PFSK-1 (cell line): ENCODE measurements around the gene RRAGD.

Experiments used
- FOXP2 ChIP-seq: optimal IDR thresholded peaks from 2 replicates; pipeline ENCODE3; 2011; ENCODE audit warnings: borderline replicate concordance, control low read depth, inconsistent platforms; ENCODE audit not compliant: insufficient read depth; ENCODE audit errors: extremely low read length, extremely low read depth
- POLR2AphosphoS5 ChIP-seq: IDR thresholded peaks from 2 replicates; pipeline ENCODE4 v1.6.1; 2012; ENCODE audit warnings: low read depth, mild to moderate bottlenecking, control low read depth, low read length, moderate library complexity
- SIN3A ChIP-seq: IDR thresholded peaks from 2 replicates; pipeline ENCODE4 v1.6.1; 2012; ENCODE audit warnings: mild to moderate bottlenecking, low read length, moderate library complexity, borderline replicate concordance; ENCODE audit not compliant: insufficient read depth
- TAF1 ChIP-seq: IDR thresholded peaks from 2 replicates; pipeline ENCODE4 v1.6.1; 2012; ENCODE audit warnings: low read length, control low read depth, borderline replicate concordance; ENCODE audit not compliant: insufficient read depth
- TF ChIP-seq, protein P1 (sequence below), 2 experiments: IDR thresholded peaks; 2 replicates each; pipeline versions ENCODE4 v1.6.1 to v1.8.0; 2011 to 2012; ENCODE audit warnings: low read depth in 2 of 2, low read length in 2 of 2, control low read depth in 1 of 2, inconsistent platforms in 1 of 2, mild to moderate bottlenecking in 1 of 2, moderate library complexity in 1 of 2; ENCODE audit not compliant: insufficient read depth in 1 of 2

The RRAGD gene

DNA sequence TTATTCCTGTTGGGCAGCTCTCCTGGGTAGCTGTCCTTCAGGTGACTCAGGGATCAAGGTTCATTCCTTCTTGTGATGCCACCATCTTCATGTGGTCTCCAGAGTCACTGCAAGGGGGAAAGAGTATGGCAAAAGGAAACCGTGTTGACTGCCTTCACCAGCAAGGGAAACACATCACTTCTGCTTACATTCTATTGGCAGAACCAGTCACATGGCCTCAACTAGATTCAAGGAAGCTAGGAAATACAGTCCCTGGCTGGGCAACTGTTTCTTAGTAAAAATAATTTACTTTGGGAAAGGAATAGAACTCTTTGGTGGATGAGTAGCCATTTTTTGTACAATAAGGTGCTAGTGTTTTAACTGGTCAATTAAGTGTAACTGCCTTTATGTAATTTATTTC is 26.2 kb upstream of the RRAGD start:
- no peak for TF ChIP-seq FOXP2

DNA sequence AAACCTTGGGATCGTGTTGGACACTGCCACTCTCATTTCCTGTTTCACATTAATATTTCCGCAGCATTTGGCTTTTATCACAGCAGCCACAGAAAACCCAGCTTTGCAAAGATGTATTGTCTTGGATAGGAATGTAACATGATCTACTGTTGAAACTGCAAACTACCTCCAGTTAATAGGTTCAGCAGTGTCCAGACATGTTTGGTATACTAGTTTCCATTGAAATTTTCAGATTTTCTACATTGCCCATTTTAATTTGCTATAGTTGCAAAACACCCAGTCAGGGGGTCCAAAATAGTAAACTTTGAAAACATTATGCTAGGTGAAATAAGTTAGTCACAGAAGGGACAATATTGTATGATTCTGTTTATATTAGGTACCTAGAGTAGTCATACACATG is 24.2 kb upstream of the RRAGD start:
- TF ChIP-seq SIN3A, result no peak
- TF ChIP-seq, protein P1, sequence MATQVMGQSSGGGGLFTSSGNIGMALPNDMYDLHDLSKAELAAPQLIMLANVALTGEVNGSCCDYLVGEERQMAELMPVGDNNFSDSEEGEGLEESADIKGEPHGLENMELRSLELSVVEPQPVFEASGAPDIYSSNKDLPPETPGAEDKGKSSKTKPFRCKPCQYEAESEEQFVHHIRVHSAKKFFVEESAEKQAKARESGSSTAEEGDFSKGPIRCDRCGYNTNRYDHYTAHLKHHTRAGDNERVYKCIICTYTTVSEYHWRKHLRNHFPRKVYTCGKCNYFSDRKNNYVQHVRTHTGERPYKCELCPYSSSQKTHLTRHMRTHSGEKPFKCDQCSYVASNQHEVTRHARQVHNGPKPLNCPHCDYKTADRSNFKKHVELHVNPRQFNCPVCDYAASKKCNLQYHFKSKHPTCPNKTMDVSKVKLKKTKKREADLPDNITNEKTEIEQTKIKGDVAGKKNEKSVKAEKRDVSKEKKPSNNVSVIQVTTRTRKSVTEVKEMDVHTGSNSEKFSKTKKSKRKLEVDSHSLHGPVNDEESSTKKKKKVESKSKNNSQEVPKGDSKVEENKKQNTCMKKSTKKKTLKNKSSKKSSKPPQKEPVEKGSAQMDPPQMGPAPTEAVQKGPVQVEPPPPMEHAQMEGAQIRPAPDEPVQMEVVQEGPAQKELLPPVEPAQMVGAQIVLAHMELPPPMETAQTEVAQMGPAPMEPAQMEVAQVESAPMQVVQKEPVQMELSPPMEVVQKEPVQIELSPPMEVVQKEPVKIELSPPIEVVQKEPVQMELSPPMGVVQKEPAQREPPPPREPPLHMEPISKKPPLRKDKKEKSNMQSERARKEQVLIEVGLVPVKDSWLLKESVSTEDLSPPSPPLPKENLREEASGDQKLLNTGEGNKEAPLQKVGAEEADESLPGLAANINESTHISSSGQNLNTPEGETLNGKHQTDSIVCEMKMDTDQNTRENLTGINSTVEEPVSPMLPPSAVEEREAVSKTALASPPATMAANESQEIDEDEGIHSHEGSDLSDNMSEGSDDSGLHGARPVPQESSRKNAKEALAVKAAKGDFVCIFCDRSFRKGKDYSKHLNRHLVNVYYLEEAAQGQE (IDR thresholded peaks at IDR 0.05; ENCODE audit: insufficient read depth in 1 of 2, low read depth in 2 of 2, low read length in 2 of 2), result no peak
- no peak for TF ChIP-seq TAF1
- no peak for TF ChIP-seq POLR2AphosphoS5
- no peak for TF ChIP-seq FOXP2

DNA sequence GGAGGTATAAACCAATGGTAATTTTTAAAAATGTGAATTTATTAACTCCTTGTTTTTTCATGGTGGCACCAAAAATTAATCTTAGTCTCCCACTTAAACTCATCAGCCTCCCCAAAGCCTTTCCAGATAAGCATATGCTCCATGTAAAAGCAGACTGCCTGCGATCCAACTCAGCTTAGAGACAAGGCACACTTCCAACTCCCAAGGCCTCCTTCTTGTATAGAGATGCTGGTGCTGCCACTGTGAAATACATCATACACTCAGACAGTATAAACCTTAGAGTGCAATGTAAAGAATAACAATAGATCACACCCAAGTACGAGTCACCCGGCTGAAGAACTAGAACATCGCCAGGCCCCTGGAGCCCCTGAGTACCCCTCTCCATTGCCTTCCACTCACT is 22.9 kb upstream of the RRAGD start:
- TF ChIP-seq TAF1 (no peak), FOXP2 (no peak), SIN3A (no peak), POLR2AphosphoS5 (no peak)
- TF ChIP-seq, protein P1 (IDR thresholded peaks at IDR 0.05; ENCODE audit: insufficient read depth in 1 of 2, low read depth in 2 of 2, low read length in 2 of 2), result no peak

DNA sequence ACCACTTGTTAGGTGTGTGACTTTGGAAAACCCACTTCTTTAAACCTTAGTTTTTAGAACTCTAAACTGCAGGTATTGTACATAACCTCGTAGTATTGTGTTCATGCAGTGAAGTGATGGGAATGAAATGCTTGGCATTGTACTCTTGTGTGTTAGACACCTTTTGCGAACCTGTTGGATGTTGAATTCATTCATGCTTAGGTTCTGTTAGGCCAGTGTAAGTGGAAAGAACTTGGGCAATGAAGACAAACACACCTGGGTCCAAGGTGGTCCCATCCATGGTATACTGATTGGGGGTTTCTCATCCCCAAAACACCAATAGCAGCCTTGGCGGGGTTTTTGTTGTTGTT is 22.1 kb upstream of the RRAGD start:
- no peak for TF ChIP-seq SIN3A
- TF ChIP-seq, protein P1 (IDR thresholded peaks at IDR 0.05; ENCODE audit: insufficient read depth in 1 of 2, low read depth in 2 of 2, low read length in 2 of 2), result no peak
- TF ChIP-seq POLR2AphosphoS5, result no peak
- TF ChIP-seq FOXP2, result no peak
- TF ChIP-seq TAF1, result no peak

DNA sequence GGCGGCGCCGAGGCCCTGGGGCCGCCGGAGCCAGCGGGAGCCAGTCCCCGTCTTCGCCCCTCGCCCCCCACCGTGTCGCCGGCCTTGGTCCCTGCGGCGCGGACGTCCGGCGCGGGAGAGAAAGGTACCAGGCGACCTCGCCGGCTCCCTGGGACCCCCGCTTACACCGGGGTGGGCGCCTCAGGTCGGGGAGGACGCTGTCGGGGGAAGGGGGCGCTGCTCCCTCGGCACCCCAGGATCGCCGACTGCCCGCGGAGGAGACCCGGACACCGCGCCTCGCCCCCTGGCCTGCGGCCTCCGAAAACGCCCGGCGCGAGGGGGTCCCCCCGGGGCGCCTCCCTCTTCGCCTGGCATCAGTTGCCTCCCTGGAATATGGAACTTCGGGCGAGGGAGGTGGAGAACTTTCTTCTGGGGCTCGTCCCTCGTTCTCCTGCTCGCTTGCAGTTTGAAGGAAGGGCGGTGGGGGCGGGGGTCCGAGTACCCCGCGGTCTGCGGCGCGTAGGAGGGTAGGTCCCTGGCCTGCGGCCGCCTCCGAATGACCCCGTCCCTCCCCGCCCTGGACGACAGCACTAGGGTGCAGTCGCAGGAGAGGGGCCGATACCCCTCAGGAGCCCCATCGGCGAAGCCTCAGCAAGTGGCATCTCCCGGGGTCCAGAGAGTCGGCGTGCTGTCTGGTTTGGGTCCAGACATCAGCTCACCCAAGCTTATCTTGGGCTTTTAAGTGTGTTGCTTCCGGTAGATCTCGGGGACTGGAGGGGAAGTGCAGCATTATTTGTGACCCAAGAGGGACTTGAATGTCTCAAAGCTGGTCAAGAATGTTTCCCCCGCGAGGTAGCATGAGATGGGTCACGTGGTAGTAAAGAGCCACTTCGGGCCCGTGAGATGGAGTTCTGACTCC is 21.4 kb upstream of the RRAGD start:
- TF ChIP-seq POLR2AphosphoS5, result no peak
- no peak for TF ChIP-seq FOXP2
- no peak for TF ChIP-seq SIN3A
- TF ChIP-seq TAF1, result no peak
- TF ChIP-seq, protein P1 (IDR thresholded peaks at IDR 0.05; ENCODE audit: insufficient read depth in 1 of 2, low read depth in 2 of 2, low read length in 2 of 2), result no peak
